Measurements from ENCODE around the gene IZUMO4.

GRCh38 chr19:2047076-2047448 is 49.7 kb upstream of the IZUMO4 start:
- TF ChIP-seq CTCF (IDR thresholded peaks at IDR 0.05) (no peak), POLR2A (IDR thresholded peaks at IDR 0.05) (no peak)

All from esophagus squamous epithelium (tissue), 4 donors.